Skeletal muscle satellite cell (primary cell): Measurements from ENCODE around the gene MLF2.
"Not testable (repeated sequence)": the region's sequence is repeated elsewhere in the genome, so short reads cannot be mapped to it uniquely, and the experiment has no call there.

Source experiments
- H3K27me3 ChIP-seq: 2 replicates; pipeline ENCODE4 v1.7.0; 2013; ENCODE audit warnings: low read length; ENCODE audit not compliant: control insufficient read depth, insufficient read depth
- H3K36me3 ChIP-seq: 2 replicates; pipeline ENCODE4 v1.7.0; 2013; ENCODE audit warnings: mild to moderate bottlenecking, control low read depth, low read length; ENCODE audit not compliant: insufficient read depth
- H3K4me1 ChIP-seq: 2 replicates; pipeline ENCODE4 v1.7.0; 2013; ENCODE audit warnings: low read length; ENCODE audit not compliant: control insufficient read depth, insufficient read depth
- H3K4me2 ChIP-seq: 2 replicates; pipeline ENCODE4 v1.7.0; 2013; ENCODE audit warnings: mild to moderate bottlenecking, low read length
- H3K4me3 ChIP-seq: 2 replicates; pipeline ENCODE4 v1.7.0; 2013; ENCODE audit warnings: low read length
- H3K9ac ChIP-seq: 2 replicates; pipeline ENCODE4 v1.7.0; 2013; ENCODE audit warnings: mild to moderate bottlenecking, low read depth, low read length, moderate library complexity
- H3K9me3 ChIP-seq: replicated peaks from 2 replicates; pipeline ENCODE4 v1.7.0; 2013; ENCODE audit warnings: mild to moderate bottlenecking, control low read depth, low read length

The MLF2 gene

DNA sequence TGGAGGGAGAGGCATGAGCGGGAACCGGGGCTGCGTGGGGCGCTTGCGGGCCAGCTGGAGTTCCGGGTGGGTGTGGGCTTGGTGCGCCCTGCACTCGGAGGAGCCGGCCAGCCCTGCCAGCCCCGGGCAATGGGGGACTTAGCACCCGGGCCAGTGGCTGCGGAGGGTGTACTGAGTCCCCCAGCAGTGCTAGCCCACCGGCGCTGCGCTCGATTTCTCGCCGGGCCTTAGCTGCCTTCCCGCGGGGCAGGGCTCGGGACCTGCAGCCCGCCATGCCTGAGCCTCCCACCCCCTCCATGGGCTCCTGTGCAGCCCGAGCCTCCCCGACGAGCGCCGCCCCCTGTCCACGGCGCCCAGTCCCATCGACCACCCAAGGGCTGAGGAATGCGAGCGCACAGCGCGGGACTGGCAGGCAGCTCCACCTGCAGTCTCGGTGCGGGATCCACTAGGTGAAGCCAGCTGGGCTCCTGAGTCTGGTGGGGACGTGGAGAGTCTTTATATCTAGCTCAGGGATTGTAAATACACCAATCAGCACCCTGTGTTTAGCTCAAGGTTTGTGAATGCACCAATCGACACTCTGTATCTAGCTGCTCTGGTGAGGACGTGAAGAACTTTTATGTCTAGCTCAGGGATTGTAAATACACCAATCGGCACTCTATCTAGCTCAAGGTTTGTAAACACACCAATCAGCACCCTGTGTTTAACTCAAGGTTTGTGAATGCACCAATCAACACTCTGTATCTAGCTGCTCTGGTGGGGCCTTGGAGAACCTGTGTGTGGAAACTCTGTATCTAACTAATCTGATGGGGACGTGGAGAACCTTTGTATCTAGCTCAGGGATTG lies 36.7 kb downstream of the MLF2 start:
- H3K9me3 ChIP-seq, H3K4me1 ChIP-seq, H3K4me2 ChIP-seq, H3K27me3 ChIP-seq, H3K9ac ChIP-seq, H3K36me3 ChIP-seq, H3K4me3 ChIP-seq: not testable (repeated sequence)

DNA sequence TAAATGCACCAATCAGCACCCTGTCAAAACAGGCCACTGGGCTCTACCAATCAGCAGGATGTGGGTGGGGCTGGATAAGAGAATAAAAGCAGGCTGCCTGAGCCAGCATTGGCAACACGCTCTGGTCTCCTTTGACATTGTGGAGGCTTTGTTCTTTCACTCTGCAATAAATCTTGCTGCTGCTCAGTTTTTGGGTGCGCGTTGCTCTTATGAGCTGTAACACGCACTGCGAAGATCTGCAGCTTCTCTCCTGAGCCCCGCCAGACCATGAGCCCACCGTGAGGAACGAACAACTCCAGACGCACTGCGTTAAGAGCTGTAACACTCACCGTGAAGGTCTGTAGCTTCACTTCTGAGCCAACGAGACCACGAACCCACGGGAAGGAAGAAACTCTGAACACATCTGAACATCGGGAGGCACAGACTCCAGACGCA lies 44.0 kb downstream of the MLF2 start:
- Histone ChIP-seq H3K4me3 (no peak overlapping the region), H3K36me3 (no peaks in the 10 kb centered on the region), H3K27me3 (peaks cover 5% of the 10 kb centered on the region), H3K4me2 (no peak overlapping the region), H3K9me3 (no peaks in the 10 kb centered on the region), H3K9ac (no peak overlapping the region), H3K4me1 (no peaks in the 10 kb centered on the region)

DNA sequence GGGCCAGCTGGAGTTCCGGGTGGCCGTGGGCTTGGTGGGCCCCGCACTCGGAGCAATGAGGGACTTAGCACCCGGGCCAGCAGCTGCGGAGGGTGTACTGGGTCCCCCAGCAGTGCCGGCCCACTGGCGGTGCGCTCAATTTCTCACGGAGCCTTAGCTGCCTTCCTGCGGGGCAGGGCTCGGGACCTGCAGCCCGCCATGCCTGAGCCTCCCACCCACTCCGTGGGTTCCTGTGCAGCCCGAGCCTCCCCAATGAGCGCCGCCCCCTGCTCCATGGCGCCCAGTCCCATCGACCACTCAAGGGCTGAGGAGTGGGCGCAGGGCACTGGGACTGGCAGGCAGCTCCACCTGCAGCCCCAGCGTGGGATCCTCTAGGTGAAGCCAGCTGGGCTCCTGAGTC lies 44.6 kb downstream of the MLF2 start:
- H3K36me3 ChIP-seq, H3K4me3 ChIP-seq, H3K9ac ChIP-seq, H3K9me3 ChIP-seq, H3K4me2 ChIP-seq, H3K4me1 ChIP-seq: not testable (repeated sequence)
- peaks cover 11% of the 10 kb centered on the region for H3K27me3 ChIP-seq

DNA sequence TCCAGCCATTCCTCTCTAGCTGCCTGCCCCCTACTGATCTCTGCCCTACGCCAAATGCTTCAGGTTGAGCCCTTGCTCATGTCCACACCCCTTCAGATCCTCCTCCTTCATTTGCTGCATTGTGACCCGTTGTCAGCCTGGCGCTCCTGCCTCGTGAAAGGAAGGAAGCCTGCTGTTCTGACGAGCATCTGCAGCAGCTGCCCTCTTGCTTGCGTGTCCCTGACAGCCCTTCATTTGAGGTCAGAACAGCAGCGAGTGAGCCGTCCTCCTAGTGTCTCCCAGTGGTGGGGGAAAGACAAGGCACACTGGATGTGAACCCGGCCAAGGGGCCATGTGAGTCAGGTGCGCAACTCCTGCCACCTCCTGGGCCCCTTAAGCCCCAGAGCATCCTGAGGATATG lies 49.3 kb downstream of the MLF2 start:
- H3K4me3 ChIP-seq, result no peak overlapping the region
- peaks cover 13% of the 10 kb centered on the region for H3K4me1 ChIP-seq
- no peaks in the 10 kb centered on the region for H3K36me3 ChIP-seq
- H3K9ac ChIP-seq, result no peak overlapping the region
- peaks cover 45% of the 10 kb centered on the region for H3K27me3 ChIP-seq
- no peak overlapping the region for H3K4me2 ChIP-seq
- no peaks in the 10 kb centered on the region for H3K9me3 ChIP-seq

DNA sequence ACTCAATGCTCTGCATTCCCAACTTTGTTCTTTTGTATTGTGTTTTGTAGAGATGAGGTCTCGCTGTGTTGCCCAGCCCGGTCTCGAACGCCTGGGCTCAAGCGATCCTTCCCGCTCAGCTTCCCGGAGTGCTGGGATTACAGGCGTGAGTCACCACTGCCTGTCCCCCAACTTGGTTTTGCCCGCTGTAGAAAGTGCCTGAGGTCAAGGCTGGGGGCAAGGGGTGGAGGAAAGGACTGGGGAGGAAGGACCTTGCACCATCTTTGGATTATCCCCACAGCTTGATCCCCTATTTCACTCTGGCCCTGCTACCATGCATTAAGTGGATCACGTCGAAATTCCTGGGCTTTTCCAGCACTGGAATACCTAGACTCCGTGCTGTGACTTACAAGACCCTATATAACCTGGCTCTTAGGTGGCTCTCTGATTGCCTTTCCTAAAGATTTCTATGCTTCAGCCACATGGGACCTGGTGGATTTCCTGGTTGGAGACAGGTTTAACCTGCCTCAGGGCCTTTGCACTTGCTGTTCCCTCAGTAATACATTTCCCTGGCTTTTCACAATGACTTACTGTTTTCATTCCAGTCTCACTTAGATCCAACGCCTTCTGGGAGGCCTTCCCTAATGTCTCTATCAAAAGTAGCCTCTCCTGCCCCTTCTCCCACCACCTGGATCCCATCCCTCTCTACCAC lies 51.7 kb downstream of the MLF2 start:
- H3K4me3 ChIP-seq, result peak overlapping the region; percentile 64
- no peaks in the 10 kb centered on the region for H3K9me3 ChIP-seq
- H3K27me3 ChIP-seq, result peaks cover 51% of the 10 kb centered on the region
- no peaks in the 10 kb centered on the region for H3K36me3 ChIP-seq
- peaks cover 13% of the 10 kb centered on the region for H3K4me1 ChIP-seq
- H3K9ac ChIP-seq, result no peak overlapping the region
- H3K4me2 ChIP-seq, result peak overlapping the region; percentile 82

DNA sequence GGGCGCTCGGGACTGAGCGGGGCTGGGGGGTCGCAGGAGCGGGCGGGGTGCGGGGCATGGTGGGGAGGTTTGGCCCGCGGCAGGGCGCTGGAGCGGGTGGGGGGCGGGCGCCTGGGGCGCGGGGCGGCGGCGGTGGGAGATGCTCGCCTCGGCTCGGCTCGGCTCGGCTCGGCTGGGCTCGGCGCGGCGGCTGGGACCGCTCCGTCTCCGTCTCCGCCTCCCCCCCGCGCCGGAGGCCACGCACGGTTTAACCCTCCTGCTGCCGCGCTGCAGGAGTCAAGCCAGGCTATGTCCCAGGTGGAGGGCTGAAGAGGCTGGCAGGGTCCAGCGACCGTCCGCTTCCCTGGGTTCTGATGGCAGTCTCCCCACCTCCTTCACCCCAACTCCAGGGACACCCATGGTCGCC lies 52.3 kb downstream of the MLF2 start, which contains the start of gene PIANP:
TSS of gene PIANP (minus strand) at position 170 of the 406 bp plus-strand sequence. CDS start 2,754 bp downstream, outside the sequence.
- peaks cover 51% of the 10 kb centered on the region for H3K27me3 ChIP-seq
- no peaks in the 10 kb centered on the region for H3K9me3 ChIP-seq
- H3K36me3 ChIP-seq, result no peaks in the 10 kb centered on the region
- H3K4me1 ChIP-seq, result peaks cover 13% of the 10 kb centered on the region
- H3K9ac ChIP-seq, result peak within 1 kb of the TSS; percentile 26
- H3K4me3 ChIP-seq, result peak within 1 kb of the TSS; percentile 64
- H3K4me2 ChIP-seq, result peak within 1 kb of the TSS; percentile 82

DNA sequence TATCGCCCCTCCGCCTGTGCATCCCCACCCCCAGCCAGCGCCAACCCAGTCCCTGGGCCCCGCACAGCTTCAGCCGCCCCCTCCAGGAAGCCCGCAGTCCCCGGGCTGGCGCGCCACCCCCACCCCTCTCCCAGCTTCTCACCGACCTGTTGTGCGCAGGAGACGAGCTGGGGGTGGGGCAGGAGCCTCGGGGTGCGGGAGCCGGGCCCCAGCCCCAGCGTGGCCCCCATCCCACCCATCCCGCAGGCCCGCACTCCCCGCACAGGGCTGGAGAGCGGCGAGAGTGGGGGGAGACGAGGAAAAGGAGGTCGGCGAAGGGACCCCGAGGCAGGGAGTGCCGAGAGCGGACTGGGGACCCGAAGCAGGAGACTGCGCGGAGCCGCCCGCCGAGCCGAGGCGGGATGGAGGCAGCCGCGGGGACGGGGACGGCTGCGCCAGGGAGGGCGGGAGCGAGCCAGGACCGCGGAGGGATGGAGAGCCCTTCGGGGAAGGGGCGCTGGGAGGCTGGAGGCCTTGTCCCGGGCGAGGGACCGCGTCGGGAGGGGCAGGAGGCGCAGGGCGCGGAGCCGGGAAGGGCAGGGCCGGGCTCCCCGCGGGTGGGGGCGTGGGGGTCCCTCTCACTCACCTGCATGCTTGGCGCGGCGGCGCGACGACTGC lies 52.8 kb downstream of the MLF2 start:
- Histone ChIP-seq H3K4me2 (peak overlapping the region; percentile 82), H3K4me1 (peaks cover 13% of the 10 kb centered on the region), H3K4me3 (peak overlapping the region; percentile 62)

DNA sequence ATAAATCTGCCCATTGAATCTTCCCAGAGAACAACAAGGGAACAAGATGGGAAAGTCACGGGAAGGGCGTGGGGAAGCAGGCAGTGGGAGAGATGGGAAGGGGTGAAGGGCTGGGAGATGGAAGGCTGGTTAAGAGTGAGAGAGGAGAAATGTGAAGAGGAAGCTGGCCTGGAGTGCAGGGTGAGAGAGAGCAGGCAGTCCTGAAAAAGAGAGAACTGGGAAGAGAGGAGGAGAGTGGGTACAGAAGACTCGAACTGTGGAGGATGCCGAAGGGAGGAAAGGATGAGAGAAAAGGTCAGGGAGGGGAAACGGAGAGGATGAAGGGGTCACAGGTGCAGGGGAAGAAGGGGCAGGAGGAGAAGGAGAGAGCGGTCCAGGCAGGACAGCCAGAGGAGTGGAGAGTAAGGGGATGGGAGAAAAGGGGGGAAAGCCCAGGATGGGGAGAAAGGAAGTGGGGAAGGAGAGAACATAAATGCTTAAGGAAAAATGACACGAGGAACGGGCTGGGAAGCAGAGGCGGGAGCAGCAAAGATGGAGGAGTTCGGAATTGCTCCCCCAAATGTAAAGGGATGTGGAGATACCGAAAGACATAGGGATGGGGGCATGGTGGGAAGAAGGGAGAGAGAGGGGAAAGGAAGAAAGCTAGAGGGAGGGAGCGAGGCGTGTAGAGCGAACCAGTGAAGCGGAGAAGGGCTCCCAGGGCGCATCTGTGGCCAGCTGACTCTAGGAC lies 53.5 kb downstream of the MLF2 start:
- Histone ChIP-seq H3K4me2 (peak overlapping the region; percentile 82), H3K27me3 (peaks cover 51% of the 10 kb centered on the region), H3K4me1 (peaks cover 13% of the 10 kb centered on the region), H3K4me3 (no peak overlapping the region), H3K36me3 (no peaks in the 10 kb centered on the region), H3K9ac (no peak overlapping the region), H3K9me3 (no peaks in the 10 kb centered on the region)

More for the DNA sequence above, 52.8 kb downstream of the MLF2 start:
- no peaks in the 10 kb centered on the region for H3K9me3 ChIP-seq
- H3K36me3 ChIP-seq, result no peaks in the 10 kb centered on the region
- peaks cover 51% of the 10 kb centered on the region for H3K27me3 ChIP-seq
- H3K9ac ChIP-seq, result peak overlapping the region; percentile 26

DNA sequence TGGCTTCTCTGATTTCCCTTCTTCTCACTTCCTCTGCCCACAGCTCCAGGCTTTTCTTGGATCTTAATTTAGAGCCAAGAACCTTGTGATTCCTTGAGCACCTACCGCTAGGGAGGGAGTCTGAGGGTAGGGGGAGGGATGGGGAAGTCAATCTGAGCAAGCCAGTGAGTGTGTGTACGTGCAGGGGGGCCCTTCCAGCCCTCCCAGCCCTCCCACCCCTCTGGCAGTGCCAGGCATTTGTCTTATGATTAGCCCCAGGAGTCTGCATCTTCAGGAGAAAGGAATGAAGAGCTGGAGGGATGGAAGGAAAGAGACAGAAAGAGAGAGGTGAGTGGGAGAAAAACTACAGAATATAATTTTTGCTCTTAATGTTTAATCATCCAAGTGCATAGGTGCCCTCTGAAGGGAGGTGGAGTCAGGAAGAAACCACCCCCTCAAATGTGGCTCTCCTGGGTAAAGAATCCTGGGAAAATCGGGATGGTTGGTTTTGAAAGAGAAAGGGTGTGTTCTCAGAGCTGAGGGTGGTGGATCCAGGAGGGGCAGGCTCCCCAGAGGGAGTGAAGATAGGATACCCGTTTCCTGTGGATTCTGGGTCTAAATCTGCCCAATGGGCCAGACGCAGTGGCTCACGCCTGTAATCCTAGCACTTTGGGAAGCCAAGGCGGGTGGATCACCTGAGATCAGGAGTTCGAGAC lies 54.4 kb downstream of the MLF2 start:
- Histone ChIP-seq H3K4me1 (peaks cover 13% of the 10 kb centered on the region), H3K36me3 (no peaks in the 10 kb centered on the region), H3K27me3 (peaks cover 45% of the 10 kb centered on the region)

More for the DNA sequence above, 54.4 kb downstream of the MLF2 start:
- Histone ChIP-seq H3K9ac (no peak overlapping the region), H3K9me3 (no peaks in the 10 kb centered on the region), H3K4me3 (no peak overlapping the region), H3K4me2 (no peak overlapping the region)
